Activated CD4-positive, alpha-beta memory T cell treated with anti-CD3 and anti-CD28 coated beads, Interleukin-2, amount 10 ng/mL, durations not matched to agents 7 days and 5 days (primary cell): Measurements from ENCODE around the gene C14orf93. TPM values are rescaled to one million over a fixed set of nuclear protein-coding genes. Genes with fewer than 3 reads are reported as not detected.
"Not testable (repeated sequence)": the region's sequence is repeated elsewhere in the genome, so short reads cannot be mapped to it uniquely, and the experiment has no call there.

Experiments used
- CTCF ChIA-PET: fragments of 350-600 bp; sonication (Branson Sonifier 250); formaldehyde crosslinking; loops from one replicate; lab custom pipeline; 2021; ENCODE audit warnings: antibody characterized with exemption, inconsistent platforms; lab: Charles Lee
- POLR2A ChIA-PET: fragments of 350-600 bp; sonication (Branson Sonifier 250); formaldehyde crosslinking; loops from one replicate; lab custom pipeline; 2021; ENCODE audit warnings: antibody characterized with exemption; lab: Charles Lee
- DNase-seq: peaks from one replicate; pipeline ENCODE4 v3.0.0-alpha.2; 2020
- H3K27ac Mint-ChIP-seq: one replicate; pipeline ENCODE4 v1.8.0; 2021; ENCODE audit warnings: mild to moderate bottlenecking, mixed read lengths
- H3K27me3 Mint-ChIP-seq: one replicate; pipeline ENCODE4 v1.8.0; 2021; ENCODE audit warnings: mixed read lengths
- H3K36me3 Mint-ChIP-seq: one replicate; pipeline ENCODE4 v1.8.0; 2021; ENCODE audit warnings: low read depth, mixed read lengths
- H3K4me1 Mint-ChIP-seq: one replicate; pipeline ENCODE4 v1.8.0; 2021; ENCODE audit warnings: mixed read lengths
- H3K4me3 Mint-ChIP-seq: one replicate; pipeline ENCODE4 v1.8.0; 2021; ENCODE audit warnings: mild to moderate bottlenecking, mixed read lengths
- H3K9me3 Mint-ChIP-seq: one replicate; pipeline ENCODE4 v1.8.0; 2021; ENCODE audit warnings: mixed read lengths
- total RNA-seq, 2 experiments: library from RNA; stranded (reverse); gene quantifications; one replicate each; pipeline ENCODE4 v1.2.3, GENCODE V29; 2021

The C14orf93 gene
- total RNA-seq, 2 experiments from 2014 or later, result 9.4 to 10.4 TPM

GRCh38 chr14:23009483-23009938, 432 bp downstream of the C14orf93 start:
- no peak for DNase-seq
- peak overlapping the region; percentile 95 for H3K4me3 Mint-ChIP-seq
- CTCF ChIA-PET, result interaction anchor here (4.1 kb wide), 1 partner anchor 24 kb away, joined by 54 read pairs; no protein-coding TSS in a partner anchor
- H3K27ac Mint-ChIP-seq, result peak overlapping the region; percentile 94
- no peaks in the 10 kb centered on the region for H3K27me3 Mint-ChIP-seq
- POLR2A ChIA-PET, result interaction anchor here (1.3 to 3.5 kb wide), 4 partner anchors 19 to 85 kb away, joined by 4 to 18 read pairs (median 6); partner anchors contain the start of genes ACIN1, C14orf119 and PSMB5
- H3K9me3 Mint-ChIP-seq, result no peaks in the 10 kb centered on the region
- H3K4me1 Mint-ChIP-seq, result peaks cover 51% of the 10 kb centered on the region
- peaks cover 2% of the 10 kb centered on the region for H3K36me3 Mint-ChIP-seq

GRCh38 chr14:23008831-23009230, 1.1 kb downstream of the C14orf93 start:
- no peaks in the 10 kb centered on the region for H3K9me3 Mint-ChIP-seq
- H3K27ac Mint-ChIP-seq, result peak overlapping the region; percentile 94
- no peak for DNase-seq
- CTCF ChIA-PET, result interaction anchor here (0.6 to 4.1 kb wide), 4 partner anchors 14 to 60 kb away, joined by 5 to 54 read pairs (median 24); no protein-coding TSS in a partner anchor
- peaks cover 51% of the 10 kb centered on the region for H3K4me1 Mint-ChIP-seq
- POLR2A ChIA-PET, result interaction anchor here (0.9 to 3.7 kb wide), 8 partner anchors 15 to 91 kb away, joined by 3 to 48 read pairs (median 5); partner anchors contain the start of genes ACIN1, C14orf119 and PSMB5
- H3K36me3 Mint-ChIP-seq, result peaks cover 2% of the 10 kb centered on the region
- peak overlapping the region; percentile 95 for H3K4me3 Mint-ChIP-seq
- H3K27me3 Mint-ChIP-seq, result no peaks in the 10 kb centered on the region

- no peaks in the 10 kb centered on the region for H3K9me3 Mint-ChIP-seq
- CTCF ChIA-PET, result interaction anchor here (0.5 to 4.1 kb wide), 37 partner anchors 8 to 498 kb away, joined by 3 to 54 read pairs (median 6); partner anchors contain the start of genes ACIN1, AJUBA, C14orf119 and CDH24
- peak; percentile 98 for DNase-seq
- POLR2A ChIA-PET, result interaction anchor here (0.7 to 3.7 kb wide), 47 partner anchors 8 to 1741 kb away, joined by 3 to 48 read pairs (median 5); partner anchors contain the start of genes ACIN1, AJUBA, C14orf119 and CDH24
- H3K4me3 Mint-ChIP-seq, result peak overlapping the region; percentile 93
- H3K4me1 Mint-ChIP-seq, result peaks cover 51% of the 10 kb centered on the region
- H3K36me3 Mint-ChIP-seq, result peaks cover 2% of the 10 kb centered on the region
- H3K27me3 Mint-ChIP-seq, result no peaks in the 10 kb centered on the region
- H3K27ac Mint-ChIP-seq, result peak overlapping the region; percentile 94
Observed at GRCh38 chr14:23006544-23007419, 3.2 kb downstream of the C14orf93 start.

- peaks cover 48% of the 10 kb centered on the region for H3K4me1 Mint-ChIP-seq
- peaks cover 2% of the 10 kb centered on the region for H3K36me3 Mint-ChIP-seq
- H3K27me3 Mint-ChIP-seq, result no peaks in the 10 kb centered on the region
- peak overlapping the region; percentile 94 for H3K27ac Mint-ChIP-seq
- DNase-seq, result no peak
- no peaks in the 10 kb centered on the region for H3K9me3 Mint-ChIP-seq
- ChIA-PET CTCF (interaction anchor here (0.5 to 4.1 kb wide), 29 partner anchors 9 to 449 kb away, joined by 3 to 54 read pairs (median 9); partner anchors contain the start of genes ACIN1, AJUBA, C14orf119 and CDH24), POLR2A (interaction anchor here (0.7 to 3.7 kb wide), 34 partner anchors 8 to 1740 kb away, joined by 3 to 48 read pairs (median 8); partner anchors contain the start of genes ACIN1, AJUBA, C14orf119 and CDH24)
- peak overlapping the region; percentile 93 for H3K4me3 Mint-ChIP-seq
Observed at GRCh38 chr14:23006188-23006534, 3.8 kb downstream of the C14orf93 start.

GRCh38 chr14:23005451-23006187, 4.3 kb downstream of the C14orf93 start:
- H3K9me3 Mint-ChIP-seq, result no peaks in the 10 kb centered on the region
- H3K36me3 Mint-ChIP-seq, result peaks cover 2% of the 10 kb centered on the region
- CTCF ChIA-PET, result interaction anchor here (0.8 to 4.1 kb wide), 22 partner anchors 9 to 449 kb away, joined by 3 to 54 read pairs (median 10); partner anchors contain the start of genes ACIN1, AJUBA, C14orf119 and CDH24
- POLR2A ChIA-PET, result interaction anchor here (0.7 to 3.7 kb wide), 23 partner anchors 8 to 436 kb away, joined by 3 to 48 read pairs (median 8); partner anchors contain the start of genes ACIN1, AJUBA, C14orf119 and HAUS4
- no peaks in the 10 kb centered on the region for H3K27me3 Mint-ChIP-seq
- H3K4me1 Mint-ChIP-seq, result peaks cover 47% of the 10 kb centered on the region
- peak overlapping the region; percentile 93 for H3K4me3 Mint-ChIP-seq
- no peak for DNase-seq
- H3K27ac Mint-ChIP-seq, result peak overlapping the region; percentile 94

GRCh38 chr14:23004274-23004673, 5.7 kb downstream of the C14orf93 start:
- peaks cover 37% of the 10 kb centered on the region for H3K4me1 Mint-ChIP-seq
- CTCF ChIA-PET, H3K27me3 Mint-ChIP-seq, DNase-seq, H3K36me3 Mint-ChIP-seq, POLR2A ChIA-PET, H3K9me3 Mint-ChIP-seq, H3K27ac Mint-ChIP-seq, H3K4me3 Mint-ChIP-seq: not testable (repeated sequence)

- Mint-ChIP-seq H3K4me1 (peaks cover 22% of the 10 kb centered on the region), H3K9me3 (no peaks in the 10 kb centered on the region), H3K27me3 (no peaks in the 10 kb centered on the region), H3K4me3 (no peak overlapping the region), H3K27ac (no peak overlapping the region), H3K36me3 (no peaks in the 10 kb centered on the region)
- ChIA-PET CTCF (interaction anchor here (0.7 to 2.5 kb wide), 6 partner anchors 16 to 430 kb away, joined by 3 to 11 read pairs (median 3); partner anchors contain the start of genes AJUBA and CDH24), POLR2A (no interaction called here)
- DNase-seq, result no peak
Observed at GRCh38 chr14:23002592-23002991, 7.4 kb downstream of the C14orf93 start.

- H3K9me3 Mint-ChIP-seq, result no peaks in the 10 kb centered on the region
- H3K27ac Mint-ChIP-seq, result no peak overlapping the region
- H3K4me1 Mint-ChIP-seq, result peaks cover 7% of the 10 kb centered on the region
- H3K36me3 Mint-ChIP-seq, result no peaks in the 10 kb centered on the region
- CTCF ChIA-PET, result interaction anchor here (1.3 to 2.5 kb wide), 5 partner anchors 14 to 68 kb away, joined by 4 to 15 read pairs (median 10); partner anchors contain the start of gene CDH24
- POLR2A ChIA-PET, result interaction anchor here (1.0 kb wide), 1 partner anchor 14 kb away, joined by 3 read pairs; no protein-coding TSS in a partner anchor
- no peaks in the 10 kb centered on the region for H3K27me3 Mint-ChIP-seq
- DNase-seq, result no peak
- no peak overlapping the region for H3K4me3 Mint-ChIP-seq
Observed at GRCh38 chr14:23000860-23001259, 9.1 kb downstream of the C14orf93 start.

GRCh38 chr14:22998329-22999012, 11.5 kb downstream of the C14orf93 start:
- ChIA-PET CTCF (interaction anchor here (0.6 to 6.9 kb wide), 4 partner anchors 13 to 124 kb away, joined by 3 to 71 read pairs (median 33); partner anchors contain the start of genes AJUBA and CDH24), POLR2A (interaction anchor here (1.4 kb wide), 1 partner anchor 8 kb away, joined by 4 read pairs; no protein-coding TSS in a partner anchor)
- DNase-seq, result no peak
- Mint-ChIP-seq H3K27ac (no peak overlapping the region), H3K36me3 (no peaks in the 10 kb centered on the region), H3K4me1 (no peaks in the 10 kb centered on the region), H3K4me3 (no peak overlapping the region), H3K27me3 (no peaks in the 10 kb centered on the region), H3K9me3 (no peaks in the 10 kb centered on the region)

- Mint-ChIP-seq H3K4me3 (no peak overlapping the region), H3K27me3 (no peaks in the 10 kb centered on the region), H3K36me3 (no peaks in the 10 kb centered on the region), H3K4me1 (no peaks in the 10 kb centered on the region), H3K9me3 (no peaks in the 10 kb centered on the region), H3K27ac (no peak overlapping the region)
- DNase-seq, result no peak
- POLR2A ChIA-PET, result interaction anchor here (1.4 kb wide), 1 partner anchor 9 kb away, joined by 4 read pairs; no protein-coding TSS in a partner anchor
- CTCF ChIA-PET, result interaction anchor here (0.6 to 6.9 kb wide), 5 partner anchors 9 to 125 kb away, joined by 3 to 71 read pairs (median 3); partner anchors contain the start of genes AJUBA and CDH24
Observed at GRCh38 chr14:22997676-22998323, 12.1 kb downstream of the C14orf93 start.
